Measurements from ENCODE around the gene FAM3C.
"Not testable (repeated sequence)": the region's sequence is repeated elsewhere in the genome, so short reads cannot be mapped to it uniquely, and the experiment has no call there.

The FAM3C gene
- 6.1 to 7.0 (median 6.2) reads per million in 3 donors for total RNA-seq

DNA sequence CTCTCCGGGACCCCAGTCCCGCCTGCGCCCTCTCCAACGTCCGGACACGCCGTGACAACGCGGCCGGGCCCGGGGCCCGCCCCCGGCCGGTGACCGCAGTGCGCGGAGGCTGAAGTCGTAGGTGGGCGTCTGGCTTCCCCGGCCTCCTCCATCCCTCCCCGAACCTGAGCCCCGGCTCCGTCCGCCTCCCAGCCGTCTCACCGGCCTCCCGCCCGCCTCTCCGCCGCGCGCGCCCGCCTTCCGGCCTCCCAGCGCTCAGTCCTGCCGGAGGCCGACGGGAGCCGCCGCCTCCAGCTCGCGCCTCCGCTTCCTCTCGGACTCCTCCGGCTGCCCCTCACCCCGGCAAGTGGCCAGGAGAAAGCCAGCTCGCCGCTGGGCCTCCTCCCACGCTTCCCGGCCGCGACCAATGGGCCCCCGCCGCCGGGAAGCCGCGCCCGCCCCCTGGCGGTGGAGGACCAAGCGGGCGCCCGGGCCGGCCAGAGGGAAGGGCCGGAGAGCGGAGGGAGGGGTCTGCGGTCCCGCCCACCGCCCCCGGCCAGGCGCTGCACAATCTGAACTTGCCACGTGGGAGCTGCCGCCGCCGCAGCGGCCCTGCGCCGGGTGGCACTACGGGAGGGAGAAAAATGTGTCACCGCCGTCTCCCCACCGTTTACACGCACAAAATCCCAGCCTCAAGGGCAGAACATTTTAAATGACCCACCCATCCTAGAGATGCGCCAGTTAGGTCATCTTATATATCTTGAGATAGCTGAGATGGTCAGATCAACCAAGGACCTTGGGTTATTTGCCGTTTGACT lies at the start of gene FAM3C:
Gene FAM3C (minus strand): TSS at position 348 of the 797 bp plus-strand sequence. CDS start 13,339 bp downstream, outside the sequence.
- Histone ChIP-seq H3K4me1 (ENCODE audit: control insufficient read depth, insufficient read depth, low read length, poor library complexity, severe bottlenecking) (no peaks in the 10 kb centered on the region), H3K27me3 (replicated peaks; ENCODE audit: control insufficient read depth, insufficient read depth, low read length, poor library complexity, severe bottlenecking) (no peaks in the 10 kb centered on the region), H3K27ac (ENCODE audit: insufficient read depth, low read length, poor library complexity, severe bottlenecking) (peak within 1 kb of the TSS; percentile 68), H3K4me3 (ENCODE audit: insufficient read depth, low read depth, low read length, poor library complexity, severe bottlenecking) (peak within 1 kb of the TSS; percentile 88), H3K9me3 (ENCODE audit: control insufficient read depth, low read length) (no peaks in the 10 kb centered on the region), H3K36me3 (ENCODE audit: control insufficient read depth, insufficient read depth, low read length) (no peaks in the 10 kb centered on the region)
- DNase-seq, result peak; percentile 66 to 72 (median 68)

- no peaks in the 10 kb centered on the region for H3K36me3 ChIP-seq (ENCODE audit: control insufficient read depth, insufficient read depth, low read length)
- H3K27ac ChIP-seq (ENCODE audit: insufficient read depth, low read length, poor library complexity, severe bottlenecking), result no peak overlapping the region
- H3K27me3 ChIP-seq (replicated peaks; ENCODE audit: control insufficient read depth, insufficient read depth, low read length, poor library complexity, severe bottlenecking), result no peaks in the 10 kb centered on the region
- no peak overlapping the region for H3K4me3 ChIP-seq (ENCODE audit: insufficient read depth, low read depth, low read length, poor library complexity, severe bottlenecking)
- DNase-seq, result peak; percentile 7 to 30 (median 8)
- no peaks in the 10 kb centered on the region for H3K9me3 ChIP-seq (ENCODE audit: control insufficient read depth, low read length)
- peaks cover 7% of the 10 kb centered on the region for H3K4me1 ChIP-seq (ENCODE audit: control insufficient read depth, insufficient read depth, low read length, poor library complexity, severe bottlenecking)
Measured at GRCh38 chr7:121442845-121443244, 46.7 kb upstream of the FAM3C start.

- H3K36me3 ChIP-seq (ENCODE audit: control insufficient read depth, insufficient read depth, low read length), result no peaks in the 10 kb centered on the region
- no peak for DNase-seq
- H3K27me3 ChIP-seq (replicated peaks; ENCODE audit: control insufficient read depth, insufficient read depth, low read length, poor library complexity, severe bottlenecking), result no peaks in the 10 kb centered on the region
- H3K9me3 ChIP-seq (ENCODE audit: control insufficient read depth, low read length), result no peaks in the 10 kb centered on the region
- peaks cover 10% of the 10 kb centered on the region for H3K4me1 ChIP-seq (ENCODE audit: control insufficient read depth, insufficient read depth, low read length, poor library complexity, severe bottlenecking)
- H3K4me3 ChIP-seq (ENCODE audit: insufficient read depth, low read depth, low read length, poor library complexity, severe bottlenecking), result no peak overlapping the region
- no peak overlapping the region for H3K27ac ChIP-seq (ENCODE audit: insufficient read depth, low read length, poor library complexity, severe bottlenecking)
Measured at GRCh38 chr7:121440857-121441503, 44.9 kb upstream of the FAM3C start.

DNA sequence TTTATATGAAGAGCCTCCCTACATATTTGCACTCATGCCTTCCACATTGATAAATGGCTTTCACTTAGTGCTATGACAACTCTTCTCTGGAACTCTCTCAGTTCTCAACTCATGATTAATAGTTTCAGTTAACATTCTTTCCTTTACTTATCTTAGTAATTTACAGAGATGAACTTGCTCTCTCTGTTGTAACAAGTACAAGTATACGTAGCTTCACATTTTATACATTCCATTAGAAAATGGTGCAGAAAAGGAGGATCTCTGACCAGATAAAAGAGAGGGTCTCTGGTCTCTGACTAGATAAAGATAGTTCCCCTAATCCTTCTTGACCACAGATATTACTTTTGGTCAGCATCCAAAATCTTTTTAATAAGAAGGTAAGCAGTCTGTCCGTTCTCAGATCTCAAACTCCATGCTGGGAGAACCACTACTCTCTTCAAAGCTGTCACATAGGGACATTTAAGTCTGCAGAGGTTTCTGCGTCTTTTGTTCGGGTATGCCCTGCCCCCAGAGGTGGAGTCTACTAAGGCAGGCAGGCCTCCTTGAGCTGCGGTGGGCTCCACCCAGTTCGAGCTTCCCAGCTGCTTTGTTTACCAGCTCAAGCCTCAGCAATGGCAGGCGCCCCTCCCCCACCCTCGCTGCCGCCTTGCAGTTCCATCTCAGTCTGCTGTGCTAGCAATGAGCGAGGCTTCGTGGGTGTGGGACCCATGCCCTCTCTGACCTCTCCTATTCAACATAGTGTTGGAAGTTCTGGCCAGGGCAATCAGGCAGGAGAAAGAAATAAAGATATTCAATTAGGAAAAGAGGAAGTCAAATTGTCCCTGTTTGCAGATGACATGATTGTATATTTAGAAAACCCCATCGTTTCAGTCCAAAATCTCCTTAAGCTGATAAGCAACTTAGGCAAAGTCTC lies 42.2 kb upstream of the FAM3C start:
- peak; percentile 38 to 60 (median 56) for DNase-seq
- peak overlapping the region; percentile 39 for H3K4me3 ChIP-seq (ENCODE audit: insufficient read depth, low read depth, low read length, poor library complexity, severe bottlenecking)
- H3K36me3 ChIP-seq (ENCODE audit: control insufficient read depth, insufficient read depth, low read length); H3K27me3 ChIP-seq (replicated peaks; ENCODE audit: control insufficient read depth, insufficient read depth, low read length, poor library complexity, severe bottlenecking); H3K4me1 ChIP-seq (ENCODE audit: control insufficient read depth, insufficient read depth, low read length, poor library complexity, severe bottlenecking); H3K9me3 ChIP-seq (ENCODE audit: control insufficient read depth, low read length): not testable (repeated sequence)
- H3K27ac ChIP-seq (ENCODE audit: insufficient read depth, low read length, poor library complexity, severe bottlenecking), result peak overlapping the region; percentile 11

GRCh38 chr7:121437470-121437869 lies 41.4 kb upstream of the FAM3C start:
- Histone ChIP-seq H3K27ac (ENCODE audit: insufficient read depth, low read length, poor library complexity, severe bottlenecking) (no peak overlapping the region), H3K4me3 (ENCODE audit: insufficient read depth, low read depth, low read length, poor library complexity, severe bottlenecking) (no peak overlapping the region), H3K36me3 (ENCODE audit: control insufficient read depth, insufficient read depth, low read length) (no peaks in the 10 kb centered on the region), H3K4me1 (ENCODE audit: control insufficient read depth, insufficient read depth, low read length, poor library complexity, severe bottlenecking) (peaks cover 7% of the 10 kb centered on the region), H3K27me3 (replicated peaks; ENCODE audit: control insufficient read depth, insufficient read depth, low read length, poor library complexity, severe bottlenecking) (no peaks in the 10 kb centered on the region), H3K9me3 (ENCODE audit: control insufficient read depth, low read length) (no peaks in the 10 kb centered on the region)
- no peak for DNase-seq

GRCh38 chr7:121436688-121437087 lies 40.6 kb upstream of the FAM3C start:
- no peaks in the 10 kb centered on the region for H3K9me3 ChIP-seq (ENCODE audit: control insufficient read depth, low read length)
- DNase-seq, result no peak
- no peaks in the 10 kb centered on the region for H3K27me3 ChIP-seq (replicated peaks; ENCODE audit: control insufficient read depth, insufficient read depth, low read length, poor library complexity, severe bottlenecking)
- peaks cover 7% of the 10 kb centered on the region for H3K4me1 ChIP-seq (ENCODE audit: control insufficient read depth, insufficient read depth, low read length, poor library complexity, severe bottlenecking)
- H3K4me3 ChIP-seq (ENCODE audit: insufficient read depth, low read depth, low read length, poor library complexity, severe bottlenecking), result no peak overlapping the region
- no peaks in the 10 kb centered on the region for H3K36me3 ChIP-seq (ENCODE audit: control insufficient read depth, insufficient read depth, low read length)
- no peak overlapping the region for H3K27ac ChIP-seq (ENCODE audit: insufficient read depth, low read length, poor library complexity, severe bottlenecking)

DNA sequence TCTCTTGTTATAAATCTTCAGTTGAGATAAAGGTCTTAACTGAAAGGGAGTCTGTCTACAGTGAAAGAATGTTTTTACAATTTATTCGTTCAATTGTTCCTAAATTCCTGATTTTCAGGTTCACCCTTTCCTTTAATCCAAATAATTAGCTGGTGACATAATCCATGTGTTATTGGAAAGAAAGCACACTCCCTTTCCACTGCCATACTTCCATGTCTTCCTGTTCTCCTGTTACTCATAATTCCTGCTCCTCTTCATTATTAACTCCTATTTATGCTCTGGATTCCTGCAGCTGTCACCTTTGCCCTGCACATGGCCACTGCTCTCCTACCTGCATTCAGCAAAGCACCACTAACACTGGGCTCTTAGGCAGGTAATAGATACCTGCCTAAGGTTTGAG lies 40.0 kb upstream of the FAM3C start:
- no peak for DNase-seq
- no peaks in the 10 kb centered on the region for H3K27me3 ChIP-seq (replicated peaks; ENCODE audit: control insufficient read depth, insufficient read depth, low read length, poor library complexity, severe bottlenecking)
- no peaks in the 10 kb centered on the region for H3K9me3 ChIP-seq (ENCODE audit: control insufficient read depth, low read length)
- H3K4me3 ChIP-seq (ENCODE audit: insufficient read depth, low read depth, low read length, poor library complexity, severe bottlenecking), result no peak overlapping the region
- no peaks in the 10 kb centered on the region for H3K36me3 ChIP-seq (ENCODE audit: control insufficient read depth, insufficient read depth, low read length)
- H3K4me1 ChIP-seq (ENCODE audit: control insufficient read depth, insufficient read depth, low read length, poor library complexity, severe bottlenecking), result peaks cover 7% of the 10 kb centered on the region
- no peak overlapping the region for H3K27ac ChIP-seq (ENCODE audit: insufficient read depth, low read length, poor library complexity, severe bottlenecking)

GRCh38 chr7:121433775-121434174 lies 37.7 kb upstream of the FAM3C start:
- Histone ChIP-seq H3K36me3 (ENCODE audit: control insufficient read depth, insufficient read depth, low read length) (no peaks in the 10 kb centered on the region), H3K9me3 (ENCODE audit: control insufficient read depth, low read length) (no peaks in the 10 kb centered on the region), H3K4me3 (ENCODE audit: insufficient read depth, low read depth, low read length, poor library complexity, severe bottlenecking) (no peak overlapping the region), H3K4me1 (ENCODE audit: control insufficient read depth, insufficient read depth, low read length, poor library complexity, severe bottlenecking) (peaks cover 7% of the 10 kb centered on the region), H3K27me3 (replicated peaks; ENCODE audit: control insufficient read depth, insufficient read depth, low read length, poor library complexity, severe bottlenecking) (no peaks in the 10 kb centered on the region), H3K27ac (ENCODE audit: insufficient read depth, low read length, poor library complexity, severe bottlenecking) (no peak overlapping the region)
- no peak for DNase-seq

GRCh38 chr7:121432486-121432885 lies 36.4 kb upstream of the FAM3C start:
- H3K27ac ChIP-seq (ENCODE audit: insufficient read depth, low read length, poor library complexity, severe bottlenecking); H3K4me1 ChIP-seq (ENCODE audit: control insufficient read depth, insufficient read depth, low read length, poor library complexity, severe bottlenecking); H3K4me3 ChIP-seq (ENCODE audit: insufficient read depth, low read depth, low read length, poor library complexity, severe bottlenecking); H3K36me3 ChIP-seq (ENCODE audit: control insufficient read depth, insufficient read depth, low read length); DNase-seq; H3K27me3 ChIP-seq (replicated peaks; ENCODE audit: control insufficient read depth, insufficient read depth, low read length, poor library complexity, severe bottlenecking); H3K9me3 ChIP-seq (ENCODE audit: control insufficient read depth, low read length): not testable (repeated sequence)
